Measurements from ENCODE around the gene TMEM117.

Gene TMEM117

DNA sequence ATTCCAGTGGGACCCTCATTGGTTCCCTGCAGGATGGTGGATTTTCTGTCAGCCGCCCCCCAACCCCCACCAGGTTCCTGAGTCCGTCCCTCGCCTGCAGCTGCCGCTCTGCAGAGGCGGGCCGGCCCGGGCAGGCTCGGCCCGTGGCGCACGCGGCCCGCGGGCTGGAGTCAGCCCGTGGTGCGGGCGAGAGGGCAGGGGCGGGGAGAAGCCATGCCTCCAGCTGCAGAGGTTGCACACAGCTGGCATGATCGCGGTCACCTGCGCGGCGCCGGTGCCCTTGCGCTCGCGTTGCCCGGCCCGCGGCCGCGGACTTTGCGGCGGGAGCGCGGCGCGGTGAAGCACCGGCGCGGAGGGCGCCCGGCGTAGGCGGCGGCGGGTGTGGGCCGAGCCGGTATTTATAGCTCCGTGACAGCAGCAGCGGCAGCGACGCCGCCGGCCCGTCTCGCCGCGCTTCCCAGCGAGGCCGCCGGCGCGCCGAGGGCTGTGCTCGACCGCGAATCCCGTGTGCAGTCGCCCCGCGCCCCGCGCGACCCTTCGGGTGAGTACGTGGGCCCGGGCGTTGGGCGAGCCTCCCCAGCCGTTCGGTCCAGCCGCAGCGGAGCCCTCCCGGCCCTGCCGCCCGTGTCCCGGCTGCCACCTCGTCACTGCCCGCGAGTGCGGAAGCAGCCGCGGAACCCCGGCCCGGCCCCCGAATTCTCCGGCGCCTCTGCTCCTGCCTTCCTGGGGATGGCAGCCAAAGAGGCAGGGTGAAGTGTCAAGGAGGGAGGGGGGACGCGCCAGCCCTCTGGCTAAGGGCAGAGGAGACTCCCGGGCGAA, at the start of gene TMEM117:
Gene TMEM117, plus strand, starts transcription at position 426 of the 819 bp plus-strand sequence.
- DNase-seq (ENCODE audit: low read depth) = peak; percentile 33

DNA sequence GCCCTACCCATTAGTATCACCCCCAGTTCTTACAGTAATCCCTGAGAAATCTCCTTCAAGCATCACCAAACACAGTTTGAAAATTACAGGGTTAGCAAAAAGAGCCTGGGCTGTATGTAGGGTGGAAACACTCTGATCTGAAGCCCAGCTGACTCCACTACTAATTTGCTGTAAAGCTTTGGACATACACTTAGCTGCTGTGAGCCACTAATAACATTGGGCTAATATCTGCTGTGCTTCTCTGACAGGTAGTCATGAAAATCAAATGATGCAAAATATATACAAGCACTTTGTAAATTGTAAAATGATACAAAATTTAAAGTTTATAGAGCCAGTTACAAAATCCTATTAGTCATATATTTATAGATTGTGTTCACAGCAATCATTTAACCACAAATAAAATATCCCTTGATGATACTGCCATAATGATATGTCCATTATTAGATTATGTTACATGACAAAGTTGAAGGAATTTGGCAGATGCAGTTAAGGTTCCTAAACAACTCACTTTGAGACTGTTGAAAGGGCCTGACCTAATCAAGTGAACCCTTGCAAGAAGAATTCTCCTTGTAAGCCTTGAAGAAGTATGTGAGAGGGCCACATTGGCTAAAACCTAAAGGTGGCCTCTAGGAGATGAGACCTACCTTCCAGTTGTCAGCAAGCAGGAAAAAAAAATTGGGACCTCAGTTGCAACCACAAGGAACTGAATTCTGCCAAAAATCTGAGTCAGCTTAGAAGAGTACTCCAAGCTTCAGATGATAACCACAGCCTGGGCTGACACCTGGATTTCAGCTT, 48.8 kb upstream of the TMEM117 start:
- no peak for DNase-seq (ENCODE audit: low read depth)

DNA sequence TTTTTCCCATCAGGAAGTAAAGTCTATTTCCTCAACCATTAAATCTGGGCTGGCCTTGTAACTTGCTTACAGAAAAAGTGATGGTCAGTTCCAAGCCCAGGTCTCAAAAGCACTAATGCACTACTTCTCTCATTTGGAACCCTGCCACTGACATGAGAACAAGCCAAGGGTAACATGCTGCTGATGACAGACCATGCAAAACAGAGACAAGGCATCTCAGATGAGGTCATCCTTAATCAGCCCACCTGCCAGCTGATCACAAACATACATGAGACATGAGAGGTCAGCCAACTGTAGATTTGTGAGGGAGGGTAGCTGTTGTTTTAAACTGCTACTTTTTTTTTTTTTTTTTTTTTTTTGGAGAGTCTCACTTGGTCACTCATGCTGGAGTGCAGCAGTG, 45.9 kb upstream of the TMEM117 start:
- DNase-seq (ENCODE audit: low read depth) = no peak

DNA sequence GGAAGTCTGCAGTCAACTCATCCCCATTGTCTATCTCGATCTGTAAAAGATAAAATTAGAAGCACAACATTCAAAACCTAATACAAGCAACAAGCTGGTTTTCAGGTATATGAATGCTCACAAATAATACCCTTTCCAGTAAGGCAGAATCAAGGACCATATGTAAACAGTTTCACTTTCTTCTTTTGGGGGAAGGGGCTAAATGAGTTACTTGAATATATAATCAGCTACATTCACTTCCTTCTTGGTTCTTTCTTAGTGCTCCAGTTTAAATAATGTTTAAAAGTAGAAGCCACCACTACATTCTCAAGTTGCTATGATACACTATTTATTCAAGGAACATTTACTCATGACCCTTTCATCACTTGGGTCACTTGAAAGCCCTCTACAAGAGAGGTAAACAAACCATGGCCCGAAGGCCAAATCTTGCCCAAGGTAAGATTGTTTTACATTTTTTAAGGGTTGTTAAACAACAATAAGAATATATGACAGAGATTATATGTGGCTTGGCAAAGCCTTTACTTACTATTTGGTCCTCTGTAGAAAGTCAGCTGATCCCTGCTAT, 40.1 kb upstream of the TMEM117 start:
- no peak for DNase-seq (ENCODE audit: low read depth)

DNA sequence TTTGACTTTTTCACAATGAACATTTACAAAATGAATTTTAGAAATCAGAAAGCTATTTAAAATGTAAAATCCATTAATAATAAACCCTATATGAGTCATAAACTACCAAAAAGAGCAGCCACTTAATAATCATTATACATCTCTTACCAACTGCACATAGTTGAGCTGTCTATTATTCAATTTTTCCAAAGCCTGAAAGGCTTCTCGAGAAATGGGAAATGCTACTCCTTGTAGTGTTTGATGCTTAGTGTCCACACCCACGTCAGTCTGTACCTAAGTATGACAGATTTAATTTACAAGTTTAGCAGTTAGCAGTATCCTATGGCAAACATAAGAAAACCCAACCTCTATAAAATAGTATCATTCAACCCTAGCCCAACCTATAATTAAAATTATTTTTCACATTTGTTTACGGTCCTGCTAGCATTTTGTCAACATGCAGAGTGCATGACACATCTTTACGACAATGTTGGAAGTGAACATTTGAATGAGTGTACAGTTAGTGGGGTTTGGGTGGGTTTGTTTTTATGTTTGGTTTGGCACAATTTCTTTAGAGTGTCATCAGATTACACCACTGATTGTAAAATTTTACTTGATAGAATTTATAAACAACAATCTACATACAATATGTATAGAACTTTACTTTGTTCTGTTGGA, 38.2 kb upstream of the TMEM117 start:
- no peak for DNase-seq (ENCODE audit: low read depth)

DNA sequence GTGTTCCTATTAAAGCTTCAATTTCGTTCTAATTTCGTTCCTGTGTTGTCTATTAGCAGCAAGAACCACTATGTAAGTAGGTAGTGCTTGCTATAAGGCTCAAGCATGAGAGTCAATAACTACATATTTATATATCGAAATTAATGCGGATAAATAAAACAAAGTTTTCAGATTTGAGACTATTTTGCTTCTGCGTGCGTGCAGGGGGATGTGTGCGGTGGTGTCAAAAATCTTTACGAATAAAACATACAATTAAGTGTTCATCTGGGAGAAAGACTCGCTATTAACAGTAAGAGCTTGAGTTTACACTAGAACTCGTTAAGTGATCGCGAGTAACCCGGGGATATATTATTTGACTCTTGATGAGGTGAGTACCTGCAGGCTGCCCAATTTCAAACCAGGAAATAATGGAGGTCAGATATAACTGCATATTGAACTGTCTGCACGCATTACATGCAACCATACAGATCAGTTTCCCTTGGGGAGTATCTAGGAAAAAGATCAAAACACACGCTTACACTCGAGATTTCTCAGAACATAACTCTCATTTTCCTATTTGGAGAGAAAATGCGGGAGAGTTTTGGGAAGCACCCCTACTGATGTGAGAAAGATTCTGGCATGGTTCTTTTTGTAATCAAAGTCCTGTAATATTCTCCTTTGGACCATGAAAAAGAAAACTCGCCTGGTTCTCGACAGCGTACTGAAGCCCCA, 30.6 kb upstream of the TMEM117 start:
- DNase-seq (ENCODE audit: low read depth) = no peak

DNA sequence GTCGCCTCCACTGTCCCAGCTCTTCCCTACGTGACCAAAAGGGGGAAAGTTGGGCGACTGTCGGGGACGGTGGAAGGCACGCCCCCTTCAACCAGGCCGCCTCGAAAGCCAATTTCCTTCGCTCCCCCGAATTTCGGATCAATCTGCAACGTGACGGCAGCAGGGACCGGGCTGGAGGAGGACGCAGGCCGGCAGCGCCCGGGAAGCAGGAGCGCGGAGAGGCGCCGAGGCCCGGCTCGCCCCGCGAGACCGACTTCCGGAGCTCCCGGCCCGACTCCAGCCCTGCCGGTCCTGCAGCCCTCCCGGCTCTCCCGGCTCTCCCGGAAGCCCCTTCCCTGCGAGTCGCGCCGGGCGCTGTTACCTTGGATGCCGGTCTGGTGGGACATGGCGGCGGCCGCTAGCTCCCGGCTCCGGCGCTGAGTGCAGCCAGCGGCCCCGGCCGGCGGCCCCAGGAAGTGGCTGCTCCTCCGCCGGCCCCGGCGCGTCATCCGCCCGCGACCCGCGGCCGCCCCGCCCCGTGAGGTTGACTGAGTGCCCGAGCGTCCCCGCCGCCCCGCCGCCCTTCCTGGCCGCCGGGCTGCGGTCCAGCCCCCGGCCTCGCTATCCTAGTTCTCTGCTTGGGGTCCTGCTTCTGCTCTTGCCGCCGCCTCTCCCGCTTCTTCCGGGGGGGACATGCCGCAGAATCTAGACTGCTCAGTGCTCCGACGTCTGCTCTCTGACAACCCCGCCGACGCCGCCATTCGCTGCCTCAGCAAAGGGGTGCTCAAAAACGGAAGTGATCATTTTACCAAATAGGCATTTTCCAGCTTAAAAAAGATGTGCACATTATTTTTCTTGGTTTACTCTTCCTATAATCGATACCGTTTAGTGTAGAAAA, 29.8 kb upstream of the TMEM117 start, which contains the start of gene TWF1:
Gene TWF1, minus strand, starts transcription at position 458 of the 877 bp plus-strand sequence. Its CDS starts 72 bp downstream, at position 386.
- DNase-seq (ENCODE audit: low read depth) = peak; percentile 84

DNA sequence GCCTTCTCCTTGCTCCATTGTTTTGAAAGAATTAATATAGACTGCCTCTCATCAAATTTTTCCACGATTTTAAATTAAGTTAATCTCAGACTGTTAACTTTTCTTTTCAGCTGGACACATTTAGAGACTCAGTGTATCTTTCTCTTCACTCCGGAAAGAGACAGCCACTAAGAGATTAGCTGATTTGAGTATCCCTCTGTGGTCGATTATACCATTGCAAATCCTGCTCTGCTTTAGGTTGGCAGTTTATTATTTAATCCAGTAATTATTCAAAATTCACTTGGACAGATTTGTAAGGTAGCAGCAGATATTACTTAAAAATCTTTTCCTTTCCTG, 29.2 kb upstream of the TMEM117 start:
- no peak for DNase-seq (ENCODE audit: low read depth)

DNA sequence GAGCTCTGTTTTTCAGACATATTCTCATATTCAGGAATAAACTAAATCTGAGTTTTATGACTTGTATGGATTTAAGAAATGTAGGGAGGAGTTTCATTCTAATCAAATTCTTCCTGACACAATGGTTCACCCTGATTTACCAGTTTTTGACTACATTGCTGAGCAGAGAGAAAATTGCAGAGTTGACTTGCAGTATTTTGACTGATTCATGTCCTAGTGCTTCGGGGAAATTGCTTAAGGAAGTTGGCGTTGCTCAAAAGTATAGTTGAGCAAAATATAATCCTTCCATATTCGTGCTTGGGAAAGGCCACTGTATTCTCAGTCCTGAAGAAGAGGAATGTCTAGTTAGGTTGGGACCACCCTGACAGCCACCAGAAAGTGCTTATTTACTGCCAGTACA, 28.5 kb upstream of the TMEM117 start:
- DNase-seq (ENCODE audit: low read depth) = no peak

DNA sequence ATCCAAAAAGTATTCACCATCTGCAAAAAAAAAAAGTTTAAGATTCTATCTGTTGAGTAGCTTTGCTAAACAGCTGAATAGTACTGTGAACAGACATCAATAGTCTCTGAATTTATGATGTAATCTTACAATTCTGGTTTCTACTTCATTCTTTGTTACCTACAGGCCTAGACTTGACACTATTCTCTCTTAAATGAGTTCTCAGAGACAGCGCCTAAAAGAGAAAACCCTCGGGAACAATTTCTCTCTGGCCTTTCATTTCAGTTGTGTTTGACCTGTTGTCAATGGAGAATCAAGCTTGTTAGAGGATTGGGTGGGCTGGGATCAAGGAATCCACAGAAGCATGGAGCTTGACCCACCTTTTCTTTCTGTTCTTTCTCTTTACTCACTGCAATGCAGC, 23.8 kb upstream of the TMEM117 start:
- no peak for DNase-seq (ENCODE audit: low read depth)

DNA sequence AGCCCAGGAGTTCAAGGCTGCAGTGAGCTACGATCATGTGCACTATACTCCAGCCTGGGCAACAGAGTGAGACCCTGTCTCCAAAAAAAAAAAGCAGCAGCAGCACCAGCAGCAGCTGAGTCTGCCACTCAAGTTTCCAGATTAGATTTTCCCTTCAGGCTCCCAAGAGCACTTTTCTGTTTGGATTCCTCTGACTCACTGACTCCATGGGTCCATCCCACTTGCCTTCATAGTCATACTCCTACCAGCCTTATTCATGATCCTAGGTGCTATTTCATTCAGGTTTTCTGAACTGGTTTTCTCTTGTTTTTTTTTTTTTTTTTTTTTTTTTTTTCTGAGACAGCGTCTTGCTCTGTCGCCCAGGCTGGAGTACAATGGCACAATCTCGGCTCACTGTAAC, 23.0 kb upstream of the TMEM117 start:
- no peak for DNase-seq (ENCODE audit: low read depth)

DNA sequence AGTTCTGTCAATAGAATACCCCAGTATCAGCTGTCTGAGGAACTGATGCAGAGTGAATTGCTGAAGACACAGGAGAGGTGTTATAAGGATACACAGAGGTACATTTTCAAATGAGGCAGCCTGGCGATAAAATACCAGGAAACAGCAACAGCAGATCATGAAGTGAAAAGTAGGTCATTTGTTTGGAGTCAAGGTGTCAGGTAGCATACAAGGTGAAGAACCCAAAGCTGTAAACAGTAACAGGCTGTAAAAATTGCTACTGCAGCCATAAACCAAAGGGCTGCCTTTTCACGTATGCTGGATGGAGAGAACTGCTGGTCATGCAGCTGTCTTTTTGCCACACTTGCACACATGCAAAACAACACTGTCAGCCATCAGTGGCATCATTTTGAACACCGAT, 20.5 kb upstream of the TMEM117 start:
- DNase-seq (ENCODE audit: low read depth) = no peak

DNA sequence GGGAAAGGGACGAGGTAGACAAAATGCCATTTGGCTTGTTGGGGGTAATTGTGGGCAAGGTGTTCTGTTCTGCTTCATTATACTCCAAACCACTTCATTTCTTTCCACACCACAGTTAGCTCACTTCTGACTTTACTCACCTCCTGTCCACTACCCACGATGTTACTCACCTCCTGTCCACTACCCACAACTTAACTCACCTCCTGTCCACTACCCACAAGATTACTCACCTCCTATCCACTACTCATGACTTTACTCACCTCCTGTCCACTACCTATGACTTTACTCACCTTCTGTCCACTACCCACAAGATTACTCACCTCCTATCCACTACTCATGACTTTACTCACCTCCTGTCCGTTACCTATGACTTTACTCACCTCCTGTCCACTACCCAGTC, 19.7 kb upstream of the TMEM117 start:
- no peak for DNase-seq (ENCODE audit: low read depth)

DNA sequence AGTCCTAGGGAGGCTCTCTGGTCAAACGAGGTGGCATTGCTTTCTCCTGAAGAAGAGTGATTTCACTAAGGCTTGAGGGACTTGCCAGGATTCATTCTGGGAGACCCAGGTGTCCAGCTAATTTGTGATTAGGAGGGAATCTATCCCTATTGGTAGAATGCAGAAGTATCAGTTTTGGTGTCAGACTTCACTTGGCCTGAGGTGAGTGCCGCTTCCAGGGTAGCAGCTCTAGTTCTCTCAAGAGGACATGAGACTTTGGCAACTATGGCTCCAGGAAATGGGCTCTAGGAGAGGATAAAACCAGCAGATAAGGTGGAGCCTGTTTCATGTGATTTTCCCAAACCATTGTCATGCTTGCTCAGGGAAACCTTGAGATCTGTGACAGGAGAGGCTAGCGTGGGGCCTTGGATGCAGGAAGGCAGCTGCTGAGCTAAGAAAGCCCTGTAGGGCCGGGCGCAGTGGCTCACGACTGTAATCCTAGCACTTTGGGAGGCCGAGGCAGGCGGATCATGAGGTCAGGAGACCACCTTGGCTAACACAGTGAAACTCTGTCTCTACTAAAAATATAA, 11.6 kb upstream of the TMEM117 start:
- no peak for DNase-seq (ENCODE audit: low read depth)

DNA sequence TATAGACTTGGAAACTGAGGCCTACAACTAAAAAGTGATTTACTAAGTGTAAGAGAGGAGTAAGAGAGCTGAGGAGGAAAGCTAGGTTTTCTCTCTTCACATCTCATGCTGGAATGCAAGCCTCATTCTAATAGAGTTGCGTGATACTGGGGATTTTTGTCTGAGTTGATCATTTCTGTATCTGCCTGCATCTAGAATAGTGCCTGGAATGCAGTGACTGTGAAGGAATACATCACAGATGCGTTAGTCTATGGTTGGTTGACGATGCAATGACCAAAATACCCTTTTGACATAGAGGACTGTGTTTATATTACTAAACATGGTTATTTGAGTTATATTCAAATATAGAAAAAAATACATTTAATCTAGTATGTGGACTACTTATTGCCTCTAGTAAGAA, 9.2 kb upstream of the TMEM117 start:
- DNase-seq (ENCODE audit: low read depth) = no peak

DNA sequence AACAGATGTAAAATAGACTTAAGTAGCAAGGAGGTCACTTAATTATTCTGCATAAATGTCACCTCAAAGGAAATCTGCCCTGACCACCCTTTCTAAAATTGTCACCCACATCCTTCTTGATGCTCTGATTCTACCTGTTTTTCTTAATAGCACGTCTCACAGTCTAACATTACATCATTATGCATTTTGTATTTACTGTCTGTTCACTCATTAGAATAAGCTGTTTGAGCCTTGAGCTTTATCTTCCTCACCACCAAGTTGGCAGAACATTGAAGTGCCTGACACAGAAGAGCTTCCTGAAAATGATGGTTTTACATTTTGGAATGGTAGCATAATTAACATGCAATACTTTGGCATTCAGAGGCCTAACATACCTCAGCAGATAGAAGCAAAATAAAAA, 8.8 kb upstream of the TMEM117 start:
- no peak for DNase-seq (ENCODE audit: low read depth)

DNA sequence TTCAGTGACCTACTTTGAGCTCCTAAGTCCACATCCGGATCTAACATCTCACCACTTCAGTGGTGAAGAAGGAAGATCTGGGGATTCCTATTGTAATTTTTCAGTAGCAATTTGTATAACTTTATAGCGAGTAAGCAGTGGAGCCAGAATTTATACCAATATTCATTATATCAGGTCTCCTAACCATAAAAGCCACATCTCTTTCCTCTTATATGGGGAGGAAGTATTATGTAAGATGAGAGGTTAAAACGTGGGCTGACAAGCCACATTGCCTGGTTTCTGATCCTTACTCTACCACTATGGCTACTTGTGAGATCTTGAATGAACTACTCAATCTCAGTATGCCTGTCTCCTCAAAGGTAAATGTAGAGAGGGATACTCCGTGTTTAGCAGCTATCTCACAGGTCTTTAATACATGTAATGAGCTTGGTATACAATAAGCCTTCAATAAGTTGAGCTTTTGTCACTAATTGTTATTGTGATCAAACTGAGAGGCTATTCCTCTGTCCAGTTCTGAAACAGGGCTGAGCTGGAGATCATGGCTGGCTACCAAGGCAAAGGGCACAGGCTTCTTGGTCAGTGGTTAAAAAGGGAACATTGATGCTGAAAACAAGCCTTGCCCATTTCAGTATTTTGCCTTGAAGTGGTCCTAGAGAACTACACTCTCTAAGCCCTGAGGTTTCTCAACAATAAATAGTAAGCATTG, 3.3 kb upstream of the TMEM117 start:
- no peak for DNase-seq (ENCODE audit: low read depth)

DNA sequence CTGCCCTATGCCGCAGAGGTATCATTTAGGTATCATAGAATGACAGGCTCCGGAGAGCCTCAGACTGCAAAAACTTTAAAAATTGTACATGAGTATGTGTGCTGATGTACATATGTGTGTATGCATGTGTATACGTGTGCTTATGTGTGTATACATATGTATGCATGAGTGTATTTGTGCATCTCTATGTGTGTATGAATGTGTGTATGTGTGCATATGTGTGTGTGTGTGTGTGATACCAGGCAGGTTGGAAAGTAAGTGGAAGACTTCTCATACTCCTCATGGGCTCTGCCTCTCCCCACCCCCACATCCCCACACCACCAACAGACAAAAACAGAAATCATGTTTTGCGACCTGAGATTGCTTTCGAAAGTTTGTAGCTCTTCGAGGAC, 621 bp upstream of the TMEM117 start:
- DNase-seq (ENCODE audit: low read depth) = no peak

DNA sequence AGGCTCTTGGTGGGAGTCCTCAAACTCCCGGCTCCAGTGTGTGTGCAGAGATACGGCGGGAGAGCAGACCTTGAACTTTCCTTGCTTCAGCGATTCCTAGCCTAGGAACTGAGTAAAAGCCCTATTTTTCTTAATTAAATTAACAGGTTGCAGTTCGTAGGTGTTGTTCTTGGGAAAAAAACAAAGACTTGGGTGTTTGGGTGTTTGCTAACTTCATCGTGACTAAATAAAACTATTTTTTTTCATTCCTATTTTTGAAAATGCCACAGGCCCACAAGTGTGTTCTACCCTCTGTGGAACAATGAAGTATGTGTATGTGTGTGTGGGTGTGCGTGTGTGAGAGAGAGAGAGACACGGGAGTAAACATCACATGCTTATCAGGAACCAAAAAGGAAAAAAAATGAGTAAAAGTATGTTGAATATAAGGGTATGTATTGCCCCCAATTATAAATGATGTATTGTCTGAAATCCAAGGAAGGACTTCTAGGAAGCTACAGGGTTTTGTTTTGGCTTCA, 651 bp downstream of the TMEM117 start:
- no peak for DNase-seq (ENCODE audit: low read depth)

DNA sequence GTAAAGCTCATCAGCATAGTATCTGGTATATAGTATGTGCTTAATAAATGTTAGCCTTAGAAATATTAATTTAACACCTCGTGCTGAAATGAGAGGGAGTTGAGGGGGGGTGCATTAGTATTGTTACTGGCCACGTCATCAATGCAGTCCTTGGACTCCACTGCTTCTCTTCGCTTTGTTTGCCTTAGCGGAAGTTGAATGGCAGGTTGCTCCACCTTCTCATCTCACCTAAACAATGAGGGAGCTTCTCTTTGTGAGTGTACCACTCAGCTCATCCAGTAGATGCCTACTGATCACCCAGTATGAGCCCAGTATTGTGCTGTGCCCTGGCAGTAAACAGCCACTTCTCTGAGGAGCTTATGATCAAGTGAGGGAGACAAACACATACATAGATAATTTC, 4.5 kb downstream of the TMEM117 start:
- no peak for DNase-seq (ENCODE audit: low read depth)

Measured in stimulated activated CD8-positive, alpha-beta memory T cell treated with anti-CD3 and anti-CD28 coated beads, Interleukin-4, amount 100 ng/mL, for 24 hours (primary cell).